GM23338 (cell line): Measurements from ENCODE around the gene EDIL3. TPM values are rescaled to one million over a fixed set of nuclear protein-coding genes. Genes with fewer than 3 reads are reported as not detected.

ENCODE experiments used
- ATAC-seq: fragments of 200-7000 bp; cut with Tn5 transposase; 3 replicates; pipeline ENCODE4 v1.9.1; 2020
- DNase-seq: peaks from one replicate; pipeline ENCODE4 v3.0.0-alpha.2; 2015; ENCODE audit warnings: low spot score
- H2AFZ ChIP-seq: fragments of 200-600 bp; sonication (generic); 2 replicates; pipeline ENCODE4 v1.8.0; 2016; ENCODE audit warnings: antibody characterized with exemption, mild to moderate bottlenecking, moderate library complexity
- H3F3A ChIP-seq: fragments of 200-600 bp; sonication (generic); replicated peaks from 2 replicates; pipeline ENCODE4 v1.8.0; 2017; ENCODE audit warnings: antibody characterized with exemption, mixed run types, low read depth
- H3K27ac ChIP-seq: fragments of 200-600 bp; sonication (generic); 2 replicates; pipeline ENCODE4 v1.6.1; 2016; ENCODE audit warnings: low read depth
- H3K27me3 ChIP-seq: fragments of 200-600 bp; sonication (generic); 2 replicates; pipeline ENCODE4 v1.8.0; 2016; ENCODE audit warnings: mild to moderate bottlenecking, mixed run types, moderate library complexity; ENCODE audit not compliant: insufficient read depth
- H3K36me3 ChIP-seq: fragments of 200-600 bp; sonication (generic); 2 replicates; pipeline ENCODE4 v1.8.0; 2016; ENCODE audit warnings: mild to moderate bottlenecking; ENCODE audit not compliant: insufficient read depth
- H3K4me1 ChIP-seq: fragments of 200-600 bp; sonication (generic); 2 replicates; pipeline ENCODE4 v1.8.0; 2016; ENCODE audit warnings: mild to moderate bottlenecking, moderate library complexity; ENCODE audit not compliant: insufficient read depth
- H3K4me2 ChIP-seq: fragments of 200-600 bp; sonication (generic); 2 replicates; pipeline ENCODE4 v1.7.1; 2017; ENCODE audit warnings: mixed run types
- H3K4me3 ChIP-seq: fragments of 200-600 bp; sonication (generic); 2 replicates; pipeline ENCODE4 v1.6.1; 2016; ENCODE audit warnings: mixed run types
- H3K79me2 ChIP-seq: fragments of 200-600 bp; sonication (generic); replicated peaks from 2 replicates; pipeline ENCODE4 v1.8.0; 2017; ENCODE audit warnings: mild to moderate bottlenecking; ENCODE audit not compliant: insufficient read depth
- H3K9me2 ChIP-seq: fragments of 200-600 bp; sonication (generic); 2 replicates; pipeline ENCODE4 v1.8.0; 2017; ENCODE audit not compliant: insufficient read depth
- H4K20me1 ChIP-seq: fragments of 200-600 bp; sonication (generic); replicated peaks from 2 replicates; pipeline ENCODE4 v1.8.0; 2017; ENCODE audit warnings: mild to moderate bottlenecking; ENCODE audit not compliant: insufficient read depth
- H3K27ac Mint-ChIP-seq: 2 replicates; pipeline ENCODE4 v1.8.0; 2020; ENCODE audit warnings: inconsistent platforms, mild to moderate bottlenecking, moderate library complexity, mixed read lengths
- H3K27me3 Mint-ChIP-seq: 3 replicates; pipeline ENCODE4 v1.8.0; 2022; ENCODE audit warnings: low read depth, mild to moderate bottlenecking, moderate library complexity, mixed read lengths, inconsistent platforms; ENCODE audit not compliant: insufficient read depth, poor library complexity
- H3K36me3 Mint-ChIP-seq: 3 replicates; pipeline ENCODE4 v1.8.0; 2021; ENCODE audit warnings: low read depth, mild to moderate bottlenecking, inconsistent platforms, moderate library complexity, mixed read lengths
- H3K4me1 Mint-ChIP-seq: 3 replicates; pipeline ENCODE4 v1.8.0; 2020; ENCODE audit warnings: mild to moderate bottlenecking, inconsistent platforms, mixed read lengths
- H3K4me3 Mint-ChIP-seq: 3 replicates; pipeline ENCODE4 v1.8.0; 2021; ENCODE audit warnings: moderate library complexity, mild to moderate bottlenecking, inconsistent platforms, mixed read lengths
- H3K9me3 Mint-ChIP-seq: 3 replicates; pipeline ENCODE4 v1.8.0; 2020; ENCODE audit warnings: moderate library complexity, mild to moderate bottlenecking, inconsistent platforms, mixed read lengths
- CREB1 ChIP-seq: fragments of 250-450 bp; sonication (Bioruptor Pico); IDR thresholded peaks from 2 replicates; pipeline ENCODE4 v1.5.0; 2020; ENCODE audit warnings: low read depth, mild to moderate bottlenecking, moderate library complexity
- CTCF ChIP-seq, 2 experiments: fragments of 200-600 bp in 1 of 2; sonication (generic) in 1 of 2; conservative IDR thresholded peaks; 2 replicates each; pipeline versions ENCODE4 v1.5.1 to v1.6.1; 2016 to 2017; ENCODE audit warnings: antibody characterized with exemption in 2 of 2, low read depth in 2 of 2, mild to moderate bottlenecking in 2 of 2, moderate library complexity in 1 of 2
- ETS1 ChIP-seq: IDR thresholded peaks from 2 replicates; pipeline ENCODE4 v1.6.1; 2016; ENCODE audit warnings: antibody characterized with exemption
- EZH2 ChIP-seq: fragments of 200-600 bp; sonication (generic); IDR thresholded peaks from one replicate; pipeline ENCODE4 v1.8.0; 2017; ENCODE audit warnings: antibody characterized with exemption, mild to moderate bottlenecking, low read depth; ENCODE audit not compliant: unreplicated experiment
- EZH2phosphoT487 ChIP-seq: fragments of 200-600 bp; sonication (generic); IDR thresholded peaks from one replicate; pipeline ENCODE4 v1.8.1; 2018; ENCODE audit warnings: antibody characterized with exemption; ENCODE audit not compliant: unreplicated experiment
- JUNB ChIP-seq: IDR thresholded peaks from one replicate; pipeline ENCODE4 v1.6.1; 2016; ENCODE audit warnings: antibody characterized with exemption; ENCODE audit not compliant: unreplicated experiment
- NANOG ChIP-seq: IDR thresholded peaks from 2 replicates; pipeline ENCODE4 v1.6.1; 2016; ENCODE audit warnings: antibody characterized with exemption, borderline replicate concordance
- POLR2AphosphoS5 ChIP-seq: IDR thresholded peaks from 2 replicates; pipeline ENCODE4 v1.6.1; 2016; ENCODE audit warnings: antibody characterized with exemption, low read depth
- REST ChIP-seq: IDR thresholded peaks from one replicate; pipeline ENCODE4 v1.6.1; 2018; ENCODE audit warnings: antibody characterized with exemption; ENCODE audit not compliant: unreplicated experiment
- STAT1 ChIP-seq: IDR thresholded peaks from one replicate; pipeline ENCODE4 v1.6.1; 2016; ENCODE audit warnings: antibody characterized with exemption; ENCODE audit not compliant: unreplicated experiment
- ZNF331 ChIP-seq: fragments of 250-450 bp; sonication (Bioruptor Pico); IDR thresholded peaks from 2 replicates; pipeline ENCODE4 v1.5.0; 2020; ENCODE audit warnings: low read depth, mild to moderate bottlenecking, moderate library complexity
- polyA plus RNA-seq: library from polyadenylated mRNA; unstranded; fragments of >200 nt; fragmentation: Nextera tagmentation; extraction: Ambion mirVana; gene quantifications from 2 replicates; pipeline ENCODE4 v1.2.1, GENCODE V29; 2016
- total RNA-seq: library from RNA; depleted of rRNA; stranded (reverse); fragments of >200 nt; shearing (Covaris generic); gene quantifications from 2 replicates; pipeline ENCODE4 v1.2.3, GENCODE V29; 2014

Gene EDIL3
- total and polyA plus RNA-seq, 2 experiments from 2014 or later, result 43.3 to 61.9 TPM

- no peak for TF ChIP-seq CTCF (conservative IDR thresholded peaks at IDR 0.05; ENCODE audit: low read depth in 2 of 2)
- no peak for TF ChIP-seq EZH2phosphoT487
- no peak for TF ChIP-seq EZH2
- TF ChIP-seq JUNB, result no peak
- TF ChIP-seq ZNF331 (CRISPR knock-in tag), result no peak
- no peak for TF ChIP-seq ETS1
- TF ChIP-seq CREB1 (CRISPR knock-in tag), result no peak
- no peak for TF ChIP-seq REST
- no peak for TF ChIP-seq POLR2AphosphoS5
- no peak for TF ChIP-seq NANOG
Observed at GRCh38 chr5:84191281-84191680, 193.4 kb downstream of the EDIL3 start (continued).

GRCh38 chr5:84184857-84185256 is 199.8 kb downstream of the EDIL3 start:
- H3K27ac Mint-ChIP-seq, result no peak overlapping the region
- ATAC-seq (no peak), DNase-seq (no peak)
- H3K9me3 Mint-ChIP-seq, result no peaks in the 10 kb centered on the region
- Histone ChIP-seq H2AFZ (no peak overlapping the region), H4K20me1 (0 out of 2 replicates have a peak, but pooled peaks cover 8% of the 10 kb centered on the region), H3K36me3 (no peaks in the 10 kb centered on the region), H3K79me2 (no peaks in the 10 kb centered on the region), H3K27ac (no peak overlapping the region), H3K4me3 (no peak overlapping the region), H3K9me2 (no peaks in the 10 kb centered on the region), H3K27me3 (no peaks in the 10 kb centered on the region), H3K4me2 (no peak overlapping the region), H3F3A (no peaks in the 10 kb centered on the region), H3K4me1 (no peaks in the 10 kb centered on the region)
- no peak overlapping the region for H3K4me3 Mint-ChIP-seq
- H3K4me1 Mint-ChIP-seq, result peaks cover 8% of the 10 kb centered on the region; the same call in 2 of the 3 replicates
- no peaks in the 10 kb centered on the region for H3K27me3 Mint-ChIP-seq
- H3K36me3 Mint-ChIP-seq, result no peaks in the 10 kb centered on the region
- TF ChIP-seq EZH2phosphoT487 (no peak), STAT1 (no peak), JUNB (no peak), REST (no peak), ETS1 (no peak), ZNF331 (CRISPR knock-in tag) (no peak)
